GM19035 (cell line): ENCODE data around the gene CD93.
A peak's percentile ranks its signal among the peaks of the same experiment; 100 is the strongest.

Experiments
- ATAC-seq: cut with Tn5 transposase; IDR thresholded peaks from one replicate; pipeline ENCODE4 v1.9.1; 2021; ENCODE audit not compliant: unreplicated experiment

Gene CD93

GRCh38 chr20:23086056-23086566 lies at the start of gene CD93:
CD93 (minus strand) TSS chr20:23086324; CDS start chr20:23086192, 132 bp downstream.
- ATAC-seq: peak; percentile 67

DNA sequence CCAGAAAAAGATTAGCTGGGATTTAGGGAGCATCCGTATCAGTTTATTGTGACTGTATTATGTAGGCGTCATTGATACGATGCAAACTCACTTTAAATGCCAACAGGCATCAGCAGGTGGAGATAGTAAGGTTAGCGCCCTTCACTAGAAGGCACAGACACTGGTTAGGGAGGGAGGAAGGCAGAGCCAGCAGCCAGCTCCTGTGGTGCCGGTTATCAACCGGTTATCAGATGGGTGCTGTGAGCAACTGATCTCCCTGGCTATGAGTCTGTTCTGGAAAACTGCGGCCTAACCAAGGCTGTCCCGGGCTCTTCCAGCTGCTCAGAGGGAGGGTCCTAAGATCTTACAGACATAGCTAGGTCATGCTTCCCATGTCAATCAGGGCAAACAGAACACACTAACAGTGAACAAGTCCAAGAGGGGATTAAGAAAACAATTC lies 47.5 kb upstream of the CD93 start:
- no peak for ATAC-seq

DNA sequence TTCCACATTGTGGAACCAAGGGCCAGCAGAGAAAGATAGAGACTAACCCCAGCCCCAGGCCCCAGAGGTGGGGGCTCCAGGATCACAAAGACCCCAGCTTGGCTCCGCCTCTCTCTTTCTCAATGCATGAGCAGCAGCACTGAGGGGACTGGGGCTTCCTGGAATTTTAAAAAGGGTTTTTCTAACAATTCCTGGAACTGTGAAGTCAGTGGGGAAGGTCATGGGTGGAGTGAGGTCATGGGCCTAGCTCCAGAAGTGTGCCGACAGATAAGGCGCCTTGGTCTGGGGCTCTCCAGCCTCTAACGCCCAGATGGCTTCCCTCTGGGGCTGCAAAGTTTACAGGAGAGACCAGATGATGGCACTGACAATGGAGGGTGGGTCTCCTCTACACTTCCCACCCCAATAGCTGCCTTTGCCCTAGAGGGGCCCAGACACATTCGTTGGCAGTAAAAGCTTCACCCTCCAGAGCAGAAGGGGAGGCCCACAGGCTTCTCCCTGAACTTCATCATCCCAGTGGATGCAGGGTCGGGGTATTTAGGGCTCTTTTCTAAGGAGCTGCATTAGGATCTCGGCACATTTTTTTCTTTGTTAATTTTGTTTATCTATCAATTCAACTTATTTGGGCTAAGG lies 46.9 kb upstream of the CD93 start:
- no peak for ATAC-seq

DNA sequence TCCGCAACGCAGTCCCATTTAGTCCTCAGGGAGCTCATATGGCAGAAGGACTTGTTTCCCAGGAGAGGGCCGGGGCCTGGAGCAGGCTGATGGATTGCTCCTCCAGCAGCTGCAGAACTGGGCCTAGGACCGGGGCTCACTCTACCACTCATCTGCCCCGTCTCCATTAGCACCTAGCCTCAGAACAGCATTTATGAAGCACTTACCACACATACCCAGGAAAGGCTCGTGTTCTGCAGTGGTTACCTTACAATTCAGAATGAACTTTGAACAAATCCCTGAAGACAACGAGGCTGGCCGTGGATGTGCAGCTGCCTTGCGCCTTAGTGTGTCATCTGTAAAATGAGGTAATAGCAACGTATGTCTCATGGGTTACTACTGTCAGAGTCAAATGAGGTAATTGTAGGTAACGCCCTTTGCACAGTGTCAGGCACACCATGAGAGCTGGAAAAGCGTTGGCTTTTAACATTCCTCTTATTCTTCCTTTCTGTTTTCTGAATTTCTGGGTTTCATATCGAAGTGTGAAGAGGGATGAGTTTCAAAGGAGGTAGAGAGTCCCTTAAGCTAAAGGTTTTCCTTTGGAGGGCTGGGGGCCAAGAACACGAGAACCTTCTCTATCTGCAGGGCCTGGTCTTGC lies 46.3 kb upstream of the CD93 start:
- no peak for ATAC-seq

DNA sequence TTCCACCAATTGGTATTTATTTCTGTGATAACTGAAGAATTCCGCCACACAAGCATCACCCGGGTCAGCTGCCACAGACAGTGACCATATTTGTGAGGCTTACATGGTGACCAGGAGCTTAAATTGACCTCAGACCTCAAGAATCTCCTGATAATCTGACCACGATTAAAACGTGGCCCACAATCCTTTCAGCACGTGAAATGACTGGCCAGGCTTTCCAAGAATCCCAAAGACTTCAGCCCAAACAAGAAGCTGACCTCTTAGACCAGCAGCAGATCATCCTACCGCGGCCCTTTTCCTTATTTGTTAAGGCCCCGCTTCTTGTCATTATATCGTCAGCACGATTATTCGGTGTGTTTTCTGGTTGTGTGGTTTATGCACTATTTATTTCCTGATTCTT lies 45.6 kb upstream of the CD93 start:
- no peak for ATAC-seq

- no peak for ATAC-seq
Measured at GRCh38 chr20:23130622-23131140, 44.6 kb upstream of the CD93 start.

GRCh38 chr20:23129891-23130621 lies 43.9 kb upstream of the CD93 start:
- ATAC-seq: no peak

DNA sequence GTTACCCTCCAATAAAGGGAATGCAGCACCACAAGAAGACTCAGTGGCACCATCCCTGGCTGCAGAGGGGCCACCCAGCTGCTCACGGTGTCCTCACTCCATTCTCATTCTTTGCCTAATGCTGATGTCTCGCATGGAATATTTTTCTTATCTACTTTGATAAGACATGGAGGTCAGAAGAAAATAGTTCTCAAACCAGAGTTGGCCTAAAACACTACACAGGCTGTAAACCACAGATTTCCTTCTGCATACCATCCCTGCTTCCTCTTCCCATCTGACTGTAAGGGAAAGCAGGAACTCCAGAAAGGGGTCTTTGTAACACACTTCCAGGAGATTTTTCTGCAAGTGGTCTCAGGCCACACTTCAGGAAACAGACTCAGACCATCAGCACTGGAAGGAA lies 43.1 kb upstream of the CD93 start:
- ATAC-seq: no peak

DNA sequence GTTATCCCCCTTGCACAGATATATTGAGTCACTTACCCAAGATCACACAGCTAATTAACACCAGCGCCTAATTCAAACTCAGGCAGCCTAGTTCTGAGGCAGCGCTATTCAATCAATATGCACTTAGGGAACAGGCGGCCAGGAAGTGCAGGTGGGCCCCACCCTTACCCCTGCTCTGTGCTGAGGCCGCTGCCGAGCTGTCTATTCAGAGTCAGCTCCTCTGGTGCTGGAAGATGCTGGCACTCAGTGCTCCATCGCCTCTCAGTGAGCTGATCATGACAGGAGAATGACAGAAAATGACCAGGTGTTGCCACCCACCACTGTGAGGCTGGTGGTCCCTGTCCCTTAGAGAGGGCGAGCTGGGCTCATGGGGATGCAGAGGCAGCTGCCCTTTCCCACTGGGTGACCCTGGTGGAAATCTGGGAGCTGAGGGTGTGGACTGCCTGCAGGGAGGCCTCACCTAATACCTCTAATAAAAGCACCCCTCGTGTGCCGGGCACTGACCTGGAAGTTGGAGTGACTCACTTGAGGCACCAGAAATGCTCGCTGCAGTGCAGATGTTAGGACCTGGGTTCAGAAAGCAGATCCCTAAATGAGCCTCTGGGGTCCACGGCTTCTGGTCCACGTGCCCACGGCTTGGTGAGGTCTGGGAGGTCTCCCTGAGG lies 42.5 kb upstream of the CD93 start:
- no peak for ATAC-seq

- ATAC-seq: no peak
Measured at GRCh38 chr20:23127506-23128279, 41.6 kb upstream of the CD93 start.

DNA sequence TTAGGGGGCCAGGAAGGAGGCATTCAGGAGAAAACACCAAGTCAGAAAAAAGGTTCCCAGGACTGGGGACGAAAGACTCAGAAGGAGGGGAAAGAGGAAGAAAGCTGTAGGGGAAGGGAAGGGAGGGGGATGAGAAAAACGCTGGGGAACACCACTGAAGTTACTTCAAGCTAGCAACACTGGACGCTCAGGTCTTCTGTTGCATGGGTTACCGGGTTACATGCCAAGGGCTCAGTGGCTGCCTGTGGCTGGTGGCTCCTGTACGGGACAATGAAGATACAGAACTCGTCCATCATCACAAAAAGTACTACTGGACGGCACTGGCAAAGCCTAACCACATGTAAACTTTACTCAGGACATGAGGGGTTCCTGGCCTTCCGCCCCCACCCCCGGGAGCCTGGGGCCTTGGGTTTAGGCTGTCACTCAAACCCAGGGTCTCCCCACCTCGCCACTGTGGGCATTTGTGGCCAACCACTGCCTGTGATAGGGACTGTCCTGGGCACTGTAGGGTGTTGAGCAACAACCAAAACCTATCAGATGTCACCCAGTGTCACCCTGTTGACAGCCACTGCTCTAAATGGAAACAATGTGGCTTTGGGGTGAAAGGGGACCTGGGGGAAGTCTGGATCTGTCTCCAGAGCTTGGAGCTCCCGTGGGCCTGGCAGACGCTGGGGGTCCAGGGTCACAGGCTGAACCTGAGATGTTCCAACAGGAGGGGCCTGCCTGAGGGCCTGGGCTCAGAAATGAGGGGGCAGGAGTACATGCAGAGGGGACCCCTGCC lies 40.3 kb upstream of the CD93 start:
- no peak for ATAC-seq

DNA sequence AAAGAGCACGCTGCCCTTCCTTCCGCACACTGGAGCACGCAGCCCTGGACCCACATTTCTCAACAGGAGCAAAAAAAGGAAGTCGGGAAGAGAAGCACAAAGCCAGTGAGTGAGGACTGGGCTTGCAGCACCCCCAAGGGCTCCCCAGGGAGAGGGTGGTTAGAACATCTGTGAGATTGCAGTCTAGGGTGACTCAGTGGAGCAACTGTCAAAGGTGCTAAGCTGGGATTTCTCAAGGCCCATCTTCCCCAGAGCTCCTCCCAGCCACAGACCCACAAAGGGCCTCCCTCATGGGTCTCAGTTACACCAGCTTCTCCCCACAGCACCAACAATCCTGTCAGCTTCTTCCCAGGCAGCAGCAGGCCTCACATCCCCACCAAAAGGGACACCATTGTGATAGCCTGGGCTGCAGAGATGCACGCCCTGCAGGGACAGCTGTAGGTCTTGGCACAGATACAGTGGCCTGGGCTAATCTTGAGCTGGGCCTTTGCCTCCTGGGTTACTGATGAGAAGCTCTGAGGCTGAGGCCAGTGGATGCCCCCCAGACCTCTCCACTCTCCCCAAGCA lies 39.6 kb upstream of the CD93 start:
- ATAC-seq: no peak

DNA sequence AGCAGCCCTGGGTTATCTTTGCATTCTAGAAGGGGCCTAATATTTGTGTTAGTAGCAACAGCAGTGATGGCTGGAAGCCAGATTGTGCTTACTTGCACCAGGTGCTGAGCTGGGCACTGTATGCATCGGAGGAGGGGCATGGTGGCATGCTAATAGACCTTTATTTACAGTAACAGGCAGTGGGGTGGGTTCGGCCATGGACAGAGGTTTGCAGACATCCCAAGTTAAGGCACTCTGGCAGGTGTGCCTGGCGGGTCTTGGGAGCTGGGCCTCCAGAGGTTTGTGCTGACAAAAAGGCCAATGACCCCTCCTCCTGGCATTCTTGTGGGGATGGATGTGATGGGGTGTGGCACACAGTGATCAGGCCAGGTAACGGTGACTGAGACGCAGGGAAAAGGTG lies 39.0 kb upstream of the CD93 start:
- ATAC-seq: no peak

GRCh38 chr20:23123886-23124285 lies 37.8 kb upstream of the CD93 start:
- ATAC-seq: no peak

DNA sequence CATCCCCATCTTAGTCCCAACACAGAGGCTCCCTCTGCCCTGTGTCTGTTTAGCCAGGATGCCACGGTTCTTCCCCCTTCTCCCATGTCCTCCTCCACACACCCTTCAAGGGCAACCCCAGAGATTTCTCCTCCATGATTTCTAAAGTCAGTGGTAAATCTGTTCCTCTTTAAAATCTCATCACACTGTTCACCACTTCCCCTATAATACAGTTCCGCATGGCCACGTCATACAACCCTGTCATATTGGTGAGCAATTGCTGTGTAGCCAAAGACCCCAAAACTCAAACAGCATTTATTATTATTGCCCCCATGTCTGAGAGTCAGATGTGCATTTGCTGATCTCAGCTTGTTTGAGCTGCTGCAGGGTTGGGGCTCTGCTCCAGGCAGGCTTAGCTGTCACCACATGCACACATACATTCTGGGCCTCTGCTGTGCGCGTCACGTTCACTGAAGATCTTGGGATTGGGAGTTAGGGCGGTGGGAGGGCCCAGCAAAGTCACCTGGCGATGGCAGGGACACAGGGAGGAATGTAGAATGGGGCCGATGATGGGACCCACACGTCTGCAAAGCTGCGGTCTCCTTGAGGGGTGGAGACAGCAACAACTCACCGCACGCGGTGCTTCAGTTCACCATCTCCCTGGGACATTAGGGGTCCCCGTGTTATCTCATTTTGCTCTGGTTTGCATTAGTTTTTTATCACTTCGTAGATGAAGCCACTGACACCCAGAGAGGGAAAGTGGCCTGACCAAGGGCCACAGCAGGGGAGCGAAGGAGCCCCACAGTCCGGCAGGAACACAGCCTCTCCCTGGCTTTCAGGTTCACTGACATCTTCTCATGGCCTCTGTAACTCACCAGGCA lies 36.9 kb upstream of the CD93 start:
- ATAC-seq: no peak

DNA sequence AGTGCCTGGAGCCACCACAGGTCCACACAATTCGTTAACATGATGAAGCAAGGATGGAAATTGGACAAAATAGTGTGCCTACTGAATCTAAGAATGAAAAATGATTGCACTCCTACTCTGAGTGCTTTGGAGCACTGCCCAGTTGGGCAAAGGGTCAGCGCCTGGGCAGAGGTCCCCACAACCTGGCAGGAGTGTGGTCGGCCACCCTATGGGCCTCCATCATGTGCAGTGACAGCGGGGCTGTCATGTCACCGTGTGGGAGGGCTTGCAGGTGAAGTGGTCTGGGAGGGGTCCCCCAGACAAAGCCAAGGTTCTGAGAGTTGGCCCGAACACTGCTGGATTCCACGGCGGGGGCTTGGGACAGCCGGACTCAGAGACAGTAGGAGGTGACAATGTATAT lies 36.2 kb upstream of the CD93 start:
- ATAC-seq: no peak

DNA sequence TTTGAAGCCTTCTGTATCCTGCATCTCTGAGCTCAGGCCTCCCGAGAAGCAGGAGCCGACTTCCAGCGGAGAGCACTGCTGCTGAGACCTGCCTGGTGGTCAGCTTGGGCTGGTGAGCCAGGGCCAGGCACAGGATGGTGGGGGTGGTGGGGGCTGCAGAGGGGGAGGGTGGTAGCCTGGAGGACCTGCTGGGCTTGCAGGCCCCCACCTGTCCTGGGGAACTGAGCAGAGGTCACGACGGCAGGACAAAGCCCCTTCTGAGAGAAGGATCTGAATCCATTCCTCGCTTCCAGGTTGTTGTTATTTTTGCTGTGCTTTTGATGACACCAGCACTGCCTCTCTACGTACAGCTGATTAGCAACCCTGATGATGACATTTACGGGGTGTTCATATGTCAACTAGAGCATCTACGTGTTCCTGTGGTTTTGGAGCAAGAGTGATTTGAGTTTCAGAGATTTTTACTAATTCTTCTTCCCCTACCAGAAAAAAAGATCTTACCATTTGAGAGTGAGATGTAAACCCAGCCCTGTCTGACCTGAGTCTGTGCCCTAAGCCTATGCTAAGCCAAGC lies 35.7 kb upstream of the CD93 start:
- ATAC-seq: no peak
